GM21737 (cell line): ENCODE data around the gene RPUSD4.

Source experiments
- ATAC-seq: cut with Tn5 transposase; IDR thresholded peaks from one replicate; pipeline ENCODE4 v1.9.1; 2021; ENCODE audit warnings: mild to moderate bottlenecking, moderate library complexity; ENCODE audit not compliant: unreplicated experiment

Gene RPUSD4

DNA sequence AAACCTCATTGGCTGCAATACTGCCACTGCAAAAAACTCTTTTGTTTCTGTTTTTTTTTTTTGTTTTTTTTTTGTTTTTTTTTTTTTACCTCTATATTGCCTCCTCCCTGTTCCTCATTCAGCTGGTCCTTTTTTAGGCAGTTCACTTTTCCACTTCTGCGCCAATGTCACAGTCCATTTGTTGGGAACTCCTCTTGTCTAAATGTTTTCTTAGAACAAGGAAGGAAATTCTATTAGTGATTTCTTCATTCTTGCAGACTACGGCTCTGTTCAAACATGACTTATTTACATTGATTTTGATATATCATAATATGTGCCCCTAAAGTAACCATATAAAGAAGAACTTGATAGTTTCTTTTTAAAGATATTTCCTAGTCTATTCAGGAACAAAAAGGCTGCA is 3.0 kb upstream of the RPUSD4 start:
- no peak for ATAC-seq

DNA sequence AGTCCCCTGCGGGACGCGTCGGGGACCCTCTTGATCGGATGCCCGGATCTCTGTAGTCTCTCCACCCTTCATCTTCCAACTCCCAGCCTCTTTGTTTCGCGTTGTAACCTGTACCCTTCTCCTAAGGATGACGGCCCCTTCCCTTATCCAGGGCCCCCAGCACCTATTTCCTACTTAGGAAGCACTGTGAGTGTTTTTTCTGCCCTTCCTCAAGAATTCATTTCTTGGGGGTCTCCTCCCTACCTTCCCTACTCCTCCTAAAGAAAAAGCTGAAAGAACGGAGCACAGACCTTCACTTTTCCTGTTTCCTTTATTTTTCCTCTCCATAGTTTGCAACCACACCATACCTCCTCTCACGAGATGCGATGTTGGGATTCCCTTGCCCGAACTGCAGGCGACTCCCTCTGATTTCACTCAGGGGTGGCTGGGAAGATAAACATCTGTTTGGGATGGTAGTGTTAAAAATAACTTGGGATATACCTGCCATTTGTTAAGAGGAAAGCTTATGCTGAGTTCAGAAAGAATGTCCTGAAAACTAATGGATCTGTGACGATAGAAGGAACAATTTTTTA is 725 bp upstream of the RPUSD4 start:
- ATAC-seq, result no peak

DNA sequence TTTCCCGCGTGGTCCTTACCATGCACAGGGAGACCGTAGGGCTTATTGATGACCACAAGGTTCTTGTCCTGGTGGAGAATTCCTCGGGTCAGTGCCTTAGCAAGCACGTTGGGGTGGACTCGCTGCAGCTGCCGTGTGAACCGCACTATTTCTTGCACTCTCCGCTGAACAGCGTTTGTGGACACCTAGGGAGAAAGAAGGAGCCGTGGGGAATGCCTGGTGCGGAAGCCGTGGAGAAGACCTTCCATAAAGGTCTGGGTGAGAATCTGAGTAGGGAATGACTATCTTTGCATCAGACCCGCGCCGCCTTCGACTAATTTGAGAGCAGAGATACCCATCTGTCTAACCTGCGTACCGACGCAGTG is 597 bp downstream of the RPUSD4 start:
- ATAC-seq, result no peak

DNA sequence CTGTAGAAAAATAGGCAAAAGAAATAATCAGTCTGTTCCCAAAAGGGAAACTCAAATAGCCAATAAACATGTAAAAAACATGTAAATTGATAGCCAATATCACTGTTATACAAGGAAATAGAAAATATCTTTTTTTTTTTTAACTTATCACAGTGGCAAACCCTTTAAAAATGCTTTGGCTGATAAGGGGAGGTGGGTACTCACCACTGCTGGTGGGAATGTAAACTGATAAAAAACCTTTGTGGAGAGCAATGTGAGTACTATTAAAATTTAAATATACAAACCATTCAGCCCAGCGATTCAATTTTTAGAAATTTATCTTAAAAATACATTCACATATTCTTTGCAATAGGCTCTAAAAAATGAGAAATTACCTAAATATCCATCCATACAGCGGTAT is 3.6 kb downstream of the RPUSD4 start:
- no peak for ATAC-seq

DNA sequence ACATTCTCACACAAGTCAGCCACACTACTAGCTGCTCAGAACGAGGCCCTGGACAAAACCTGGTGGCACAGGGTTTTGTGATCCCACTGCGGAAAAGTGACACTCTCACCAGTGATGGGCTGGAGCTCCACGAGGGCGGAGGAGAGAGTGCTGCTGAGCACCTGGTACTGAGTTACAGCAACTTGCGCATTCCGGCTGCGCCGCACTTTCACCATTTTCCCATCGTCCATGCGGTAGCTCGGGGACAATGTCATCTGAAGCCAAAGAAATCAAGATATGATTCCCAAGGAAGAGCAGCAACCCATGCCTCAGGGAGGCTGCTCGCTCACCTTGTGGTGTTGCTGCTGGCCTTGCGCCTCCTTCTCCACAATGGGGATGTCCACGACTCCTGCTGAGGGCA is 6.1 kb downstream of the RPUSD4 start:
- no peak for ATAC-seq

DNA sequence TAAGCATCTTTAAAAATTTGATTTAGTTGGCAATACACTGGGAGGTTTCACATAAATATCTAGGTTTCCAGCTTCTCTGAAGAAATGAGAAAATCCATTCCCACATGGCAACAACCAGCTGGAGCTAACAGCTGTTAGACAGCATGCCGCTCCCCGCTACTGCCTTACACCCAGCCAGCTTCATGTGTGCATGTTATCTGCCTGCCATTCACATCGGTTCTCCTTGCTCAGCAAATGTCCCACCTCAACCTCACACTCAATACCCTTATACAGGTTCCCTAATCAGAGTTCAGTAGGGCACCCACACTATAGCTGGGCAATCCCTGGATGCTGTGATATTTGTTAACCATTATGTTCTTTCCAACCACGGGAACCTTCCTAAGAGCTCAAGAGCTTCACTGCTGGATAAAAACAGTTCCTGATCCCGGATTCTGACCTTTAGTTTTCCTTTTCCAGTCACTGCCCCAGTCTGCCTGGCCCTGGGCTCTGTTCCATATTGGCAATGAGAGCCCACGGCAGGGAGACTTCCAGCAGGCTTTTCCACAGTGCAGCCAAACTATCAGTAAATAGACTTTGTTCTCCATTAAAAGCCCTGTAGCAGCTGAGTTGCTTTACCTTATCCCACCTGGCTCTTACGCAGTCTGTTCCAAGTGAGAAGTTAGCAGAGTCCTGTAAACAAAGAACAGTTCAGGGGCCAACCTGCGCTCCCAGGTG is 8.6 kb downstream of the RPUSD4 start:
- ATAC-seq, result no peak

DNA sequence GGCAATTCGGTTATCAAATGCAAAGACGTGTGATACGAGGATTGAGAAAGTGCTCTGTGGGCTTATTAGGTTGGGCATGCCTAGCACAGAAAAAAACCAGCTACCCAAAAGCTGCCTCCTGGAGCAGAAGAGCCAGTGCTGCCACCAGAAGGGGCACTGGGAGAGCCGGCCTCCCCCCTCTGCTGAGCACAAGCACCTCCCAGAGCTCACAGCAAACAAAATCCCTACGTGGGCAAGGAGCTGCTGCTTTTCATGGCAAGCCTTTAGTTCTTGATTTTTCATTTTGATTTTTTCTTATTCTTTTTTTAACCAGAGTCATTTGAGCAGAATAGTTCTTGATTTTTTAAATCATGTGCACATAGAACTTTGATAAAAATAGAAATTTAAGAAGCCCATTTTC is 12.8 kb downstream of the RPUSD4 start:
- ATAC-seq, result no peak

DNA sequence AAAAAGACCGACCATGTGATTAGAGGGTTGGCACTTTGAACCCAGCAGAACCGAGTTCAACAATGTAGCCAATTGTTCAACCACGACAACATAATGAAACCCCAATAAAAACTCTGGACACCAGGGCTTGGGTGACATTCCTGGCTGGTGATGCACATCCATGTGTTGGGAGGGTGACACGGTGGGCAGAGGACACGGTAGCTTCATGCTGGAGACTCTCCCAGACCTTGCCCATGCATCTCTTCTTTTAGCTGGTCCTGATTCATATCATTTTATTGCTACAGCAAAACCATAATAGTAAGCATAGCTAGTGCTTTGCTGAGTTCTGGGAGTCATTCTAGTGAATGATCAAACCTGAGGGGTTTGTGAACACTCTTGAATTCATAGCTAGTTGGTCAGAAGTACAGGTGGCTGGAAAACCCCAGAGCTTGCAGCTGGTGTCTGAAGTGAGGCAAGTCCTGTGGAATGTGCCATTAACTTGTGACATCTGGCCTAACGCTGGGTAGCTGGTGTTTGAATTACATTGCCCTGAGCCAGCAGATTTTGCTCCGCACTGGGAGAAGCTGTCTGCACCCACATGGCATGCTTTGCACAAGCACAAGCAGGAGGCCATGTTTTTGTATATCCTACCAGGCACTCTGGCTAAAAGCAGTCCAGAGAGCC is 14.0 kb downstream of the RPUSD4 start:
- ATAC-seq, result no peak

DNA sequence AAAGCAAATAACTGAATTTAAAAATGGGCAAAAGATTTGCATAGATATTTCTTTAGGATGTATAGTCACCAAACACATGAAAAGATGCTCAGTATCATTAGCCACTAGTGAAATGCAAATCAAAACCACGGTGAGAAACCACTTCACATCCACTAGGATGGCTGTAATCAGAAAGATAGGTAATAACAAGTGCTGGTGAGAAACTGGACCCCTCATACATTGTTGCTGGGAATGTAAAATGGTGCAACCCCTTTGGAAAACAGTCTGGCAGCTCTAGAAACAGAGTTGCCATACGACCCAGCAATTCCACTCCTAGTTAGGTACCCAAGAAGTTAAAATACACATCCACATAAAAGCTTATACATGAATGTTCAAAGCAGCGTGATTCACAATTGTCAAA is 16.3 kb downstream of the RPUSD4 start:
- no peak for ATAC-seq

DNA sequence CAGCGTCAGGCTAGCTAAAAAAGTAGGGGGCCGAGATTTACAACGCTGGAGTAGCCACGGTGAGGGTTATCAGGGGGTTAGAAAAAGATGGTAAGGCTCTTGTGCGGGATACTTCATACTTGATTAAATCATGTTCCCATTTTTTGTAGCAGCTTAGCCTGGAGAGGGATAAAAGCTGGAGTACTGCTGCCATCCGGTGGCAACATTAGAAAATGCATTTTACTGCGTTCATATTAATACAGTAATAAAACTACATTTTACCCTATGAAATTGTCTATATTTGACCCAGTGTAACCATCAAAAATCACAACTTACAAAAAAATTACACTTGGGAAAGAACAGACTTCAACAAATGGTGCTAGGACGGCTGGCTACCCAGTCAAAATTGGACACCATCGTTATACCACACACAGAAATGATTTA is 17.3 kb downstream of the RPUSD4 start:
- ATAC-seq, result no peak

DNA sequence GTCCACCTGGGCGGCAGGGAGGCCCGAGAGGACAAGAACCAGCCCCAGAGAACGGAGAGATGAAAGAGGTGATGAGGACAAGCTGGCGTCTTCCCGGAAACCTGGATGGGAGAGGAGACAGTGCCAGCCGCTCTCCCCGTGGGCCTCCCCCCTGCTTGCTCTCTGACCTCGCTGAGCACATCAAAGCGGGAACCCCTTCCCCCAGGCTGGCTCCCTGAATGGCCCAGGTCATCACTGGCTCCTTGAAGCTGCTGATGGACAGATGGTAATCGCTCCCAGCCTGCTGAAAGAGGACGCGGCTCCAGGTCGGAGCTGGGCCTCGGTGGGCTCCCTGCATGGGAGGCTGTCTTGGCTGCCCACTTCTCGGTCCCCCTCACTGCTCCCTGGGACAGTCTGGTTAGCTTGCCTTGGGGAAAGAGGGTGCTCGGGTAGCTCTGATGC is 18.4 kb downstream of the RPUSD4 start:
- ATAC-seq, result no peak

DNA sequence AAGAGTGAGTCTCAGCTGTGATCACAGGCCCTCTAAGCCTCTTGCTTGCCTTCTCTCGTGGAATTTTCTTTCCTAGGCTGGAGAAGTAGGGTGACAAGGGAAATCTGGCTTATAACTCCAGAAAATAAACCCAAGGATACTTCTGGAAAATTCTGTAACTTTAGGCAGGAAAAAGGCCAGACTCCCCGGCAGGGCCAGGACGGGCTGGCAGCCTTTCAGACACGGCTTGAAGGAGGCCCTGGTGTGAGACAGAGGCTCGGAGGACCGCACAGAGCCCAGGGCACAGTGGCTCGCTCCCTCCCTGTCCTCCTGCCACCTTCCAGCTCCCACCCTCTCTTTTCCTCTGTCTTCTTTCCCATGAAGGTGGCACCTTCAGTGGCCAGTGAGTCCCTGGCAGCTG is 19.1 kb downstream of the RPUSD4 start:
- no peak for ATAC-seq

DNA sequence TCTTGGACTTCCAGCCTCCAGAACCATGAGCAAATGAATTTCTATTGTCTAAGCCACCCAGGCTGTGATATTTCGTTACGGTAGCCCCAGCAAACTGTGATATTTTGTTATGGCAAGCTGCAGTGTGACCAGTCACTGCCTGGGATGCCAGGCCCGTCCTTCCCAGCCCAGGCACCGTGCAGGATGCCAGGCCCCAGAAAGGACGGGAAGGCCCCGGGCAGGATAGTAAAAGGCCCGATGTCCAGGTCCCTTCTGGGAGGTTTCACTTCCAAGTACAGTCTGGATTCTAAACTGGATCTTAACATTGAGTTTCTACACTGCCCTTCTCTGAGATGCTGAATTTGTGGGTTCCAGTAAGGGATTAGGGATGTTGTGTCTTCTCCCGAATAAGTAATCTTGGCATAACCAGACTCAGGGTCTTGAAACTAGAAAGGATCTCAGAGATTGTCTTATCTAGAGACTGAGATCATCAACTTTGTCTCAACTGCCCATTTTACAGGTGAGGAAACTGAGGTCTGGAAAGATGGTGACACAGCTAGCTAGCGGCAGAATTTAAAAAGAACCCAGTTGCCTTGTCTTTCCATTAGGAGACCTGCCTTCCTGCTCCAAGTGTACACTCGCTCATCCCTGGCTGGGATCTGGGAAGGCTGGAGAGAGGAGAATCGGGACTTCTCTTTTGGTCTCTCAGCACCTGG is 19.9 kb downstream of the RPUSD4 start:
- no peak for ATAC-seq

DNA sequence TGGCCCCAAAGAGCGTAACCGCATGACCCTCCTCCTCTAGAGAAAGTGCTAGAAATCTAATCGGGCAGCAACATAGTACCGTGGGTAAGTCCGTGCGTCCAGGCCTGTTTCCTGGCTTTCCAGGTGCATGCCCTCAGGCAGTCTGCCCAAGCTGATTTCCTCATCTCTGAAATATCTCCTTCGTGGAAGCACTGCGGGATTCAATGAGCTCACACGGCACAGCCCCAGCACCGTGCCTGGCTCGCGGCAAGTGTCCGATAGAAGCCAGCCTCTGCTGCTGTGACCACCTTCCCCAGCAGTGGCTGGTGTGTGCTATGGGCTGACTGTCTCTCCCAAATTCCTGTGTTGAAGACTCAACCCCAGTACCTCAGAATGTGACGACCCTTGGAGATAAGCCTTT is 20.7 kb downstream of the RPUSD4 start:
- ATAC-seq, result no peak

DNA sequence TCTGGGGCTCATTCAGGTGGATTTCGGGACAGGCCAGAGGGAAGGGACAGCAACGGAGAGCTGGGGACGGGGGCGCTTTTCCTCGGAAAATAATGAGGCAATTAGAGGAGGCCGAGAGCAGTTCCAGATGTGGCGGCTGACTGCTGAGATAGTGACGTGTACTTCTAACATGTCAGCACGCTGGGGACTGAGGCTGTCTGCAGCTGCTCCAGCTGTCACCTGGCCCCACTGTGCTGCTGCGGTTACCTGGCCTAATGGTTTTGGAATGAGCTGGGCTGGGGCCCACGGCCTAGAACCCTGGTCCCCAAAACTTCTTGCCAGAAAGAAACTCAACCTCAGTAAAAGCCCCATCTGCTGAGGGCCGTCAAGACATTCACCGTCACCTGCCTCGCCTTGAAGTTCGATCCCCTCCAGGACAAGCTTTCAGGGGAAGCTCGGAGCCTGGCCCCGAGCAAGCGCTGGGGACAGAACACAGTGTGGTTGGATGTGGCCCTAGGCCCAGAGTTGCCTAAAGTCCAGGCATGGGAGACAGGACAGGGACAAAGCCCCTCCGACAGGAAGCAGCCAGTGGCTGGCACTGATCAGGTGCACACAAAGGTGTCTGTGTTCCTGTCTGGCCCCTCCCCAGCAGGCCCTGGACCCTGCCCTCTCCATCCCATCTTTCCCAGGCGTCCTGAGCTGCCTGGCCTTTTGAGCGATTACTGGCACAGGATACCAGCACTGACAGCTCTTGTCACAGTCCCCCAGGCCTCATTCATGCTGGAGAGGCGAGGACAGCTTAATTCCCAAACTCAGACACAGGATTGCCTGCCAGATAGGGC is 22.1 kb downstream of the RPUSD4 start:
- ATAC-seq, result peak; percentile 50

DNA sequence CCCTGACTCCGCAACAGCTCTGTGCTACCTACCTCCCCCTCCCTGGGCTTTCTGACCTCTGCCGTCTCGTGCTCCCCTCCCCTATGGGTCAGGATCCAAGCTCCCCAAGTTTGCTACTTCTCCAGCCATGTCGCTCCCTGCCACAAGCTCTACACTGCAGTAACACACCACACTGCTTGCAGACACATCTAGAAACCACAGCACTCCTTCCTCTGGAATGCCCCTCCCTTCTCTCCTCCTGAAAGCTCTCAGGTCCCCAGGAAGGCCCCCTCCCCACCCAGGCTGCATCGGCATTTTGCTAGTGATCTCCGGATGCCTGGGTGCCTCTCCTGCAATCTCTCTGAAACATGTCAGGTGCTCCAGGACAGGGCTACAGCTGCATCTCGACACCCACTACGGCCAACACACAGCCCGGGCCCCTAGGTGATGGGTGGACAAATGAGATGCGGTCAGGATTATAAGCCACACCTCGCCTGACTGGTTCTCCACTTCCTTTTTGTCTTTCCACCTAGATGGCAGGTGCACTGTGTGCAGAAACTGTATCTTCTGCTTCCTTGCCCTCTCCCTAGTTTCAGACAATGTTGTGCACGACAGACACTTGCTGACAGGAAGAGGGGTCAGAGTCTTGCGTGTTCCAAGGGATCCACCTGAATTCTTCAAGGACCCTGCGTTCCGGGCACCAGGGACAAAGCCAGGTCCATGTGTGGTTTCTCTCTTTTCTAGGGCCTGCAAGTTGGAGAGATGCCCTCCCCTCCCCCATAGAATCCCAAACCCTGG is 22.9 kb downstream of the RPUSD4 start:
- ATAC-seq, result peak; percentile 73

DNA sequence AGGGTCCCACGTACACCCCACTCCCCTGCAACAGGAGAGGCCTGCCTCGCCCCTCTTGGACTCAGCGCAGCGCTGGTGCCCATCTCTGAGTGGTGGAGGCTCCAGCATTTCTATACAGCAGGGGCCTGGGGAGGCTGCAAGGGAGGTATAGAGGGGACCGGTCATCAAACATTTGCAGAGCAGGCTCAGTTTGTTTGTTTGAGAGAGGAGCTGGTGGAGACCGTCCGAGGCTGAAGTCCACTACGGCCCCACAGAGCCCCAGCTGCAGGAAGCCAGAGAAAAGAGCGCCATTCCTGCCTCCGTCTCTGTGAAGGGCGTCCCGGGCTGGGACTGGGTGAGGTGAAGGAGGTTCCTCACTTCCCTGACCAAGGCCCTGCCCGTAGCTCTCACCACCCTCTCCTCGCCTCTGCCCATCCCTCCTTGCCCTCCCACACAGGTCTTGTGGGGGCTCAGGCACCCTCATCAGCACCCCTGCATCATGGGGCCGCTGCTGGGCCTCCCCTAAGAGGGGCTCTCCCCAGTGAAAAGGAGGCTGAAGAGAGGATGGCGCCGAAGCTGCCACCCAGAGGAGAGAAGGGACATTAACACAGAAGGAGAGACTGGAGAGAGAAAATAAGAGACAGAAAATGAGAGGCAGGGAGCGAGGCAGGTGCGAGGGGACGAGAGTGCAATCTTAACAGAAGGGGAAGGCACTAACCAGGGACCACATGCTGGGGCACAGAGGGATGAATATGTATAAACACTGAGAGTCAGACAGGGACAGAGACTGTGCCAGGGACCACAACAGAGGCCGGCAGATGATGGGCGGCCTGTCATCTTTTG is 24.5 kb downstream of the RPUSD4 start:
- ATAC-seq, result no peak

DNA sequence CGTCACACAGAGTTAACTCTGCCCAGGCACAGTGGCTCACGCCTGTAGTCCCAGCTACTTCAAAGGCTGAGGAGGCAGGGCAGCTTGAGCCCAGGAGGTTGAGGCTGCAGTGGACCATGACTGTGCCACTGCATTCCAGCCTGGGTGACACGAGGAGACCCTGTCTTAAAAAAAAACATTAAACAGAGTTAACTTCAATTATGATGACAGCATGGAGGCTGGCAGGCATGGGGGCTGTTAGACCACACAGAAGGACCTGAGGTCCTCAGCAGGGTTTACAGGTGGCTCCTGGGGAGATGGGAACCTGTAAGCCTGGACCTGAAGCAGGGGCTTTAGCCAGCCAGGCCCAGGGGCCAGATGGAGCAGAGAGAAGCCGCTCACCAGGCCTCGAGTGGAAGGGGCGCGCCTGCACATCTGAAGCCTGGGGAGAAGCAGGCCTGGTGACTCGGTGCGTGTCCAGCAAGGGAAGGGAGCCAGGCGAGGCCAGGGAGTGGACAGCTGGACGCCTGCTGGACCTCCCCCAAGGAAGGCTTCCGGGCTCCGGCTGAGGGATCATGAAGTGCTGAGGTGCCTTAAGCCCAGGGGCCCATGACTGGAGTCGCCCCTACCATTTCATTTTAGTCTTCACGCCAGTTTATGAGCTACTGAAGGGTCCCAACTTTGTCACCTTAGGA is 25.3 kb downstream of the RPUSD4 start:
- no peak for ATAC-seq
